DMS114 treated with DMSO at 0.1 percent for 48 hours (cell line): ENCODE data around the gene LNX2.

Experiments
- DNase-seq: peaks from one replicate; lab custom pipeline; 2025; ENCODE audit not compliant: unreplicated experiment; lab: John Stamatoyannopoulos, UW

LNX2 gene

DNA sequence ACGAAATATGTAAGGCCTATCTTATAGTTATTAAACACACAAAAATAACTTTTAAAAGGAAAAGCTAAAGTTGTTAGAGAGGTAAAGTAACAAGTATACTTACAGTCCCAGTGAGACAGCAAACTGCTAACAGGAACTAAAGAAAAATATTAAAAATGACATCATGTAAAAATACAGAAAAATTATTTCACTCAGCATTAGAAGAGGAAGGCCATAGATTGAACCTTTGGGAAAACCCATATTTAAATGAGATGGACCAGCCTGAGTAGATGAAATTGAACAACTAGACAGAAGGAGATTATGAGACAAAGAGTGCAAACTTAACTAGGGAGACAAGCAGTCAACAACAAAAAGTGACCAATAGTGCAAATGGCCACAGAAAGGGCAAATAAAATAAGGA lies 49.4 kb downstream of the LNX2 start:
- no peak for DNase-seq

DNA sequence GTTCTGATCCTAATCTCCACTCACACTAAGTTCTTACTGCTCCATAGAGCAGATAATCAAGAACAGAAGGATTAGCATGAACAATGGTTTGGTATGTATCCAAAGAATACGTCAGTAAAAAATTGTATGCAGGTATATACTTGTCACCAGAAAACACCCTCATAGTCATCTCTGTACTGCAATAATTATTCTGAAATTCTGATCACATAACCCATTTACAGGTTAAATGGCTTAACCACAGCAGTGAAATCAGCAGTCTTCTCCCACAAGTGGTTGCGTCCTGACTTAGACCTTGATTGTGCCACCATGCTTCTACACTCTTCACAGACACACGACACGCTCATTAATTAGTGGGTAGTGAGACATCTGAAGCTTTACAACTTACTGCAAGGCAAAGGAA lies 50.9 kb downstream of the LNX2 start:
- no peak for DNase-seq

- no peak for DNase-seq
Observed at GRCh38 chr13:27565818-27566217, 54.5 kb downstream of the LNX2 start.

DNA sequence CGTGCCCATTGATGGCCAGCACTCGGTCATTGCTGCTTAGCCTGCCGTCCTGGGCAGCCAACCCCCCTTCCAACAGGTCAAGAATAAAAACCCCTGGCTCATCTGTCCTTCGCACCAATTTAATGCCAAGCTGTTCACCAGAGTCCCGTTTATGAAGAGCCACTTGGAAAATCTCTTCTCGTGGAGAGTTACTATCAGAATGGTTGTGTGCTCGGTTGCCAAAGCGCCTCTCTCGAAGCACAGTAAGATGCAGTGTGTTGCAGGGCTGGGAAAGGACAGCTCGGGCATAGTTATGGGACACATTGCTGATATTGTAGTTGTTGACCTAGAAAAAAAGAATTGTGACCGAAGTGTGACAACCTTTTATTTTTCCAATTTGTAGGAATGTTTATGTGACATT lies 57.9 kb downstream of the LNX2 start:
- no peak for DNase-seq

DNA sequence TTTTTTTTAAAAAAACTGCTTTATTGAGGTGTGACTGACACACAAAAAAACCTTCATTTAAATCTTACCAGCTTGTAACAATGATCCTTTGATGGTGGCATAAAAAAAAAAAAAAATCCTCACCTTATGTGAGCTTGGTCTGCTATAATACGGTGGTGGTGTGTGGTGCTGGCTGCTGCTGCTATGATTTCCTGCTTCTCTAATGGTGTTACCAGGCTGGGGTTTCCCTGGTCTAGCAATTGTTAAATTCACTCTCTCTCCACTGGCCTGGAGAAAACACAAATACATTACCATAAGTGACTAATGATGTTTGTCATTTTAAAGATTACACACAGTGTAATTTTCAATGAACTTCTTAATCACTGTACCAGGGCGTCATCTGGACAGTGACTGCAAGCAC lies 60.6 kb downstream of the LNX2 start:
- DNase-seq: no peak

DNA sequence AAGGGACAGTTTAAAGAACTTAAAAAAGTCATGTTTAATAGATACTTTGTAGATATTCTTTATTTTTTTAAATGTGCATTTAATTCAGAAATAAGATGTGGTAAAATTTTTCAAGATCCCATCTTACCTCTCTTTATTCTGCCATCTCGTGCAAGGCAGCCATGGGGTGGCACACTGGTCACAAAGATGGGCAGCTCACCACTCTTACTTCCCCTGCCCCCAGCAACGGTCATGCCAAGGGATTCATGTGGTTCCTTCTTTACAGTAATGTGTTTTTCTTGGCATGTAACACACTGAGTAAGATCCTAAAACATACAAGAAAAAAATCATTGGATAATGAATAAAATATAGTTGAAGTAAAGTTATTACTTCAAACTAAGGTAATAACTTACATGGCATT lies 64.2 kb downstream of the LNX2 start:
- DNase-seq: no peak

GRCh38 chr13:27551562-27551961 lies 68.8 kb downstream of the LNX2 start:
- no peak for DNase-seq

DNA sequence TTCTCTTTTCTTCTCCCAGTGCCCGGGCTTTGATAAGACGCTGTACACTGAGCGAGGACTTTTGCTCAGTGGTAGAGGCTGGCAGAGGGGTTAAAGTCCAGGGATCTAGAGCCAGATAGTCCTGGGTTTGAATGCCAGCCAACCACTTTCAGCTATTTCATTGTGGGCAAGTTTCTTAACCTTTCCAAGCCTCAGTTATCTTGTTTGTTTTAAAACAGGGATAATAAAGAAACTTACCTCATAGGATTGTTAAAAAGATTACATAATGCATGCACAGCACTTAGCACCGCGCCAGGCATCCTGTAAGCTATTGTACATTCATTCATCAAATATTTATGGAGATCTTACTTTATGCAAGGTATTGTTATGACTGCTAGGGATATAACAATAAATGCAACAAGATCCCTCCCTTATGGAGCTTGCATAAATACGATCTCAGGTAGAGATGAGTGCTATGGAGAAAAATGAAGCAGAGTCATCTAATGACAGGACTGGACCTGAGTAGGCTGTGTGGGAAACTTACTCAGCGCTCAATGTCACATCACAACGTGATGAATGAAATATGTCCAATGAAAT lies 70.8 kb downstream of the LNX2 start:
- no peak for DNase-seq

GRCh38 chr13:27542220-27542619 lies 78.1 kb downstream of the LNX2 start:
- DNase-seq: no peak

DNA sequence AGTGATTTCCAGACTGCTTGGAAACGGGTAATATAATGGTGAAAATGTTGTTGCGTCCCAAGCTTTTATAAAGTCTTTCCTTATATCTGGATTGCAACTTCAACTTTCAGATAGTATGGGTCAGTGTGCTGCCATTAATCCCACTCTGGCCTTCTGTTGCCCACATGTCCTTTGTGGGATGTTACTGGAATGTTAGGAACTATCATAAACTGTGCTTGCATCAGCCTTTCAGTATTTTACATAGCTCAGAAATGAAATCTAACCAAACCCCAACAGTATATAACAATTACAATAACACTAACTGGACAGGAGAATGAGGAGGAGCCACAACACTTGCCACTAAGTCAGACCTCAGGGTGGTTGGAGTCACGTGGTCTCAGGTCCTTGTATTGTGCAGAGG lies 78.9 kb downstream of the LNX2 start:
- DNase-seq: no peak

DNA sequence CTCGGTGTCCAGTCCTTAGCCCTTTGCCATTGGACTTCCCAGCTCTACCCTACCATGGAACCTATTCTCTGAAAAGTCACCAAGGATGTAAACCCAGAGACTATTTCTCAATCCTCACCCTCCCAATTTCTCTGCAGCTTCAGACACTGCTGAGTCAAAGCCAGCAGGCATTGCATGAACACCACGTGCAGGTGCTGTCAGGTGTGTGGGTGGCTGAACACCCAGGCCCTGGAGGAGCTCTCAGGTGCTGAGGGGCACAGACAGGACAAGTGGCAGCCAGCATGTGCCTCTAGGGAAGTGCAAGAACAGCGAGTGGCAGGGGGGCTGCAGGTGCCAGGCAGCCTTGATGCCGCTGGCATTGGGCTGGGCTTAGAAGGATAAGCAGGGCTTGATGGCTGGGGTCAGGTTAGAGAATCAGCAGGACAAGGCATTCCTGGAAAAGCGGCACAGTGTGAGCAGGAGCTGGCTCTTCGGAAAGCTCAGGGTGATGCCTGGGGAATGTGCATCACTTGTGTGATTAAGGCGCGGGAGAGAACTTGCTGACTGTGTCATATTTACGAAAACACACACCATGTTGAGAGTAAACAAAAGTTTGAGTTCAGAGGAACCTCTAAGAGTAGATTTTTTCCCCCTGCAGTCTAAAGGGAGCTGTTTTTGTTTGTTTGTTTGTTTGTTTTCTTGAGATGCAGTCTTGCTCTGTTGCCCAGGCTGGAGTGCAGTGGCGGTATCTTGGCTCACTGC lies 83.8 kb downstream of the LNX2 start:
- DNase-seq: no peak

GRCh38 chr13:27535546-27535945 lies 84.8 kb downstream of the LNX2 start:
- DNase-seq: no peak

DNA sequence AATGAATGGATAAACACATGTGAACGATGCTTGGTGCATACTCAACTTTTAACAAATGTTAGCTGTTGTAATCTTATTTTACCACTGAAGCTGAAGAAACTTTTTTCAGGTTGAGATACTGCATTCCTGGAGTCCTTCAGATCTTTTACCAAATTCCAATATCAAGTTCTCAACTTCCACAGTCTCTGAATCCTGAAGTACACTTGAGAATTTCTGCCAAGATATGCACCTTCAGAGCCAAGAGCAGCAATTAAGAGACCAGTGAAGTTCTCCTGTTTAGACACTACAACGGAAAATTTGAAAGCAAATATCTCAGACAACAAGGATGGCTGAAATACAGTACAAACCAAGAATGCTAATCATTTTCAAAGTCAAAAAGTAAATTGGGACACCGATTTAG lies 85.3 kb downstream of the LNX2 start:
- no peak for DNase-seq

DNA sequence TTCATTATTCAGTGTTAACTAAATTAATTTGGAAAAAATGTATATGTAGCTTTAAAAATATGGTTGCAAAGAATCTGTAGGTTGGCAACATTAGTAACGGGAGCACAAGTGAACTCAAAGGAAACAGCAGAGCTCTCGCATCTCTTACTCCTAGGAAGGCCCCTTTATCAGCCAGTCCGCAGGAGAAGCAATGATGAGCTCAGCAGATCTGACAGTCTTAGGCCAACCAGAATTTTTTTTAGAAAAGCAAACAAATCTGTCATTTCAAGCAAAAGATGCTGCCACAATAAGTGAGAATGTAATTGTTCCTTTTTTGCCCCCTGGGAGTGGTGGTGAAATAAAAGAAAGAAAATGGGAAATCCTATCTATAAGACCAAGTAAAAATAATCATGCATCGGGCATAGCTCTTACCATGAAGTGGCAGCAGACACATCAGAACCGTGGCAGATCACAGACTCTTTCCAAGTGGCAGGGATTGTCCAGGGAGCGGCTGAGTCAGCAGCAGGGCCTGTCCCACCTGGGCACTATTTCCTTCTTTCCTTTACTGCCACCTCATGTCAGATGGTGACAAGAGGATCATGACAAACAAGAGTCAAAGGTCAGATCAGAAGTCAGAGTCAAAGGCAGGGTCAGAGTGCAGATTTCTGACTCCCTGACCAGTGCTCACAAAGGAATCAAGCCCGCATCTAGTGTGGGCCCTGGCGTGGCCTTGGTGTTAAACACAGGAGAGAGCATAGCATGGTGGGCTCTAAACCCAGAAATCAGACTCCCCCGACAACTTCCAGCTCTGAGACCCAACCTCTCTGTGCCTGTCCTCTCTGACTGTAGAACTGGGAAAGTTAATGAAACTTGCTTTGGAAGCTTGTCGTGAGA lies 86.0 kb downstream of the LNX2 start:
- DNase-seq: no peak

GRCh38 chr13:27533155-27533643 lies 87.1 kb downstream of the LNX2 start:
- DNase-seq: peak; percentile 42

- DNase-seq: no peak
Observed at GRCh38 chr13:27528908-27529307, 91.4 kb downstream of the LNX2 start.

GRCh38 chr13:27526516-27526915 lies 93.8 kb downstream of the LNX2 start:
- no peak for DNase-seq

DNA sequence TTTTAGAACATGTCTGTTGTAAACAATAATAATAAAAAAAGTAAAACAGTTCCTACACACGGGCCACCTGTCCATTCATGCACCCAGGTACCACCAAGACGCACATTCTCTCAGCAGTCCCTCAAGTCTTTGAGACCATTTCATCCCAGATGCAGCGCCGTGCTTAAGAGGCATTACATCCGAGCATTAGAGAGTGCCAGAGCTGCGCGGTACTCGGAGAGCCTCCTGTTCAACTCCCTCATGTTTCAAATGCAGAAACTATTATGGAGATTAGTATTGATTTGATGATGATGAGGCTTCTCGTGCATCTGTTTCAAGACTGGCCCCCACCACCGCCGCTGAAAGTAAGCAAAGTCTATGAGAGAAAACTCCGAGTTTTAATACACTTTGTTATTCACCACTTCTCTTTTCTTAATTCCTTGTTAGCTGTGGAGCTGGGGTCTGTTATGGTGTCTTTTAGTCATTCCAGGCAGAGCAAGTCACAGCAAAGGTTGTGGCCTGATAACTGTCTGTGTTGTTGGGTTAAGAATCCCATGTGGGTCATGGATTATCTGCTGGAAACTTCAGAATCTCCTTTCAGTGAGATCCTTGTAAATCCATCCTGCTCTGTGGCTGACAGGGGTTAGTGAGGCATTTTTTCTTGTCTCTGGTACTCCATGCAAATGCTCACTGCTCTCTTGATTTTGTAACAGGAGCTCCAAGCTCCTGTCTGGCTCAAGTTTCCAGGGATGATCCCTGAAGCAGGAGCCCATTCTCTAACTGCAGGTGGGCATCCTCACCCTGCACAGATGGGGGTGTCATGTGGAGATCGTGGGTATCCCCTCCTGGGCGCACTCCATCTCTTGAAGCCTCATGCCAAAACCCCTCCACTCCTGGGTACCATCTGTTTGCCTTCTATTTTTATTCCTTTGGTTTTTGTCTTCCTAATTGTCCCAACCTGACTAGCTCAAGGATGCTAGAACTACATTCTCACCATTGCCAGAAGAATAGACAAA lies 95.1 kb downstream of the LNX2 start:
- no peak for DNase-seq

GRCh38 chr13:27523346-27524073 lies 96.8 kb downstream of the LNX2 start:
- no peak for DNase-seq

DNA sequence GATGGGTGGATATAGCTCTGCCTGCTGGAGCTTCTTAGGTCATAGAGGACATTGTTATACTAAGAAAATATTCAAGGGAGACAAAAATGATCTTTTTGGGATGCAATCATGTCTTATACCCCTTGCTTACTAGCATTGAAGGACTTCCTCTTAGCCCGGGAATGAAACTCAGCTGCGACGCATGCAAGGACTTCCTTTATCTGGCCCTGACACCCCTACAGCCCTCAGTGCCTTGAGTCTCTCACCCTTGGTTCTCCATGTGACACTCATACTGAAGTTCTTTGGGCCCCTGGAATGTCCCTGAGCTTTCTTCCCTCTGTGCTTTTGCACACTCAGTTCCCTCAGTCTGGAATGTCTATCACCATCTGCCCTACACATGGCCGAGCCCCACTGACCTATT lies 97.5 kb downstream of the LNX2 start:
- DNase-seq: no peak
